SK-N-SH (cell line): ENCODE measurements around the gene HLF. TPM values are rescaled to one million over a fixed set of nuclear protein-coding genes. Genes with fewer than 3 reads are reported as not detected.

Experiments
- CTCF ChIA-PET: fragments of 300-600, 350-600 bp; formaldehyde crosslinking; extraction: SDS; loops from one replicate; lab custom pipeline; 2021; lab: Yijun Ruan, JAX
- POLR2A ChIA-PET: fragments of 350-600 bp; sonication (Branson Sonifier 250); formaldehyde crosslinking; extraction: SDS; loops from one replicate; lab custom pipeline; 2020; ENCODE audit warnings: antibody characterized with exemption, inconsistent platforms; lab: Yijun Ruan, JAX
- DNase-seq: peaks from one replicate; pipeline ENCODE4 v3.0.0; 2012
- H2AFZ ChIP-seq: fragments of 200-600 bp; sonication (generic); 2 replicates; pipeline ENCODE4 v1.8.1; 2016; ENCODE audit warnings: antibody characterized with exemption, mild to moderate bottlenecking, low read depth
- H3F3A ChIP-seq: fragments of 200-600 bp; sonication (generic); replicated peaks from 2 replicates; pipeline ENCODE3; 2016; ENCODE audit warnings: antibody characterized with exemption, mild to moderate bottlenecking; ENCODE audit not compliant: insufficient read depth
- H3K27ac ChIP-seq, 2 experiments: fragments of 200-500 bp in 1 of 2; fragments of 200-600 bp in 1 of 2; sonication (Bioruptor generic) in 1 of 2; sonication (generic), shearing (Covaris generic) in 1 of 2; 2 replicates each; pipeline versions ENCODE4 v1.5.1 to v1.6.1; 2014 to 2016; ENCODE audit warnings: low read depth in 2 of 2, inconsistent platforms in 1 of 2, low read length in 1 of 2, mild to moderate bottlenecking in 1 of 2, mixed read lengths in 1 of 2
- H3K27me3 ChIP-seq: fragments of 200-600 bp; sonication (generic), shearing (Covaris generic); 2 replicates; pipeline ENCODE4 v1.6.1; 2016; ENCODE audit warnings: mixed run types; ENCODE audit not compliant: insufficient read depth
- H3K36me3 ChIP-seq, 2 experiments: fragments of 200-500 bp in 1 of 2; fragments of 200-600 bp in 1 of 2; sonication (Bioruptor generic) in 1 of 2; sonication (generic) in 1 of 2; replicated peaks in 1 of 2; 2 replicates each; pipeline versions ENCODE3 to v1.5.1; 2014 to 2016; ENCODE audit warnings: low read length in 1 of 2, mild to moderate bottlenecking in 1 of 2; ENCODE audit not compliant: insufficient read depth in 2 of 2, control insufficient read depth in 1 of 2
- H3K4me1 ChIP-seq, 2 experiments: fragments of 200-500 bp in 1 of 2; fragments of 200-600 bp in 1 of 2; sonication (Bioruptor generic) in 1 of 2; sonication (generic), shearing (Covaris generic) in 1 of 2; 2 replicates each; pipeline versions ENCODE4 v1.5.1 to v1.6.1; 2014 to 2016; ENCODE audit warnings: low read depth in 1 of 2, low read length in 1 of 2, mixed run types in 1 of 2; ENCODE audit not compliant: insufficient read depth in 2 of 2, control insufficient read depth in 1 of 2
- H3K4me2 ChIP-seq: fragments of 200-600 bp; sonication (generic), shearing (Covaris generic); 2 replicates; pipeline ENCODE4 v1.6.1; 2017; ENCODE audit warnings: mixed run types
- H3K4me3 ChIP-seq, 2 experiments: fragments of 200-500 bp in 1 of 2; fragments of 200-600 bp in 1 of 2; sonication (Bioruptor generic) in 1 of 2; sonication (generic), shearing (Covaris generic) in 1 of 2; 2 replicates each; pipeline versions ENCODE4 v1.5.1 to v1.8.1; 2014 to 2016; ENCODE audit warnings: low read depth in 2 of 2, inconsistent platforms in 1 of 2, low read length in 1 of 2, mild to moderate bottlenecking in 1 of 2, mixed read lengths in 1 of 2, moderate library complexity in 1 of 2
- H3K79me2 ChIP-seq: fragments of 200-600 bp; sonication (generic); 2 replicates; pipeline ENCODE4 v1.8.1; 2017; ENCODE audit warnings: mild to moderate bottlenecking; ENCODE audit not compliant: insufficient read depth
- H3K9ac ChIP-seq: fragments of 200-600 bp; sonication (generic); 2 replicates; pipeline ENCODE4 v1.6.1; 2017; ENCODE audit warnings: mixed run types
- H3K9me2 ChIP-seq: fragments of 200-600 bp; sonication (generic); 2 replicates; pipeline ENCODE4 v1.6.1; 2017; ENCODE audit warnings: mixed run types
- H3K9me3 ChIP-seq: fragments of 200-600 bp; sonication (generic); 2 replicates; pipeline ENCODE4 v1.6.1; 2017; ENCODE audit warnings: mixed run types, mild to moderate bottlenecking, moderate library complexity
- H4K20me1 ChIP-seq: fragments of 200-600 bp; sonication (generic); 2 replicates; pipeline ENCODE4 v1.6.1; 2017; ENCODE audit warnings: mild to moderate bottlenecking, mixed run types; ENCODE audit not compliant: insufficient read depth
- EP300 ChIP-seq, 2 experiments: IDR thresholded peaks; 2 replicates each; pipeline versions ENCODE4 v1.4.0 to v1.6.1; 2012; ENCODE audit warnings: borderline replicate concordance in 1 of 2, low read depth in 1 of 2, low read length in 1 of 2
- EZH2phosphoT487 ChIP-seq: fragments of 200-600 bp; sonication (generic); IDR thresholded peaks from 2 replicates; pipeline ENCODE4 v1.6.1; 2017; ENCODE audit warnings: low read depth, mixed run types, mild to moderate bottlenecking, antibody characterized with exemption, moderate library complexity, borderline replicate concordance
- FOXJ3 ChIP-seq: sonication (generic); formaldehyde crosslinking; IDR thresholded peaks from 2 replicates; pipeline ENCODE4 v1.5.1; 2020; ENCODE audit warnings: mild to moderate bottlenecking, missing genetic modification reagents
- GATA2 ChIP-seq: sonication (generic); formaldehyde crosslinking; IDR thresholded peaks from 2 replicates; pipeline ENCODE4 v1.5.0; 2020; ENCODE audit warnings: mild to moderate bottlenecking, missing genetic modification reagents
- MXI1 ChIP-seq: IDR thresholded peaks from 2 replicates; pipeline ENCODE4 v1.6.1; 2012; ENCODE audit warnings: mild to moderate bottlenecking, low read depth, low read length, improper control_type of control experiment
- SMC3 ChIP-seq: IDR thresholded peaks from 2 replicates; pipeline ENCODE4 v1.6.1; 2012; ENCODE audit warnings: low read depth, low read length, improper control_type of control experiment
- TCF12 ChIP-seq: IDR thresholded peaks from 2 replicates; pipeline ENCODE4 v1.4.0; 2012
- WGBS: methylation state at CpG from one replicate; pipeline ENCODE4 v1.1.6; 2017; ENCODE audit warnings: low lambda C conversion rate; 5-methylcytosine and 5-hydroxymethylcytosine counted together
- polyA plus RNA-seq, 3 experiments: library from polyadenylated mRNA; depleted of rRNA; stranded (reverse); fragments of >200 nt; gene quantifications; 2 replicates each; pipeline ENCODE4 v1.2.3, GENCODE V29; 2012
- TF ChIP-seq, protein P1 (sequence below): IDR thresholded peaks from 2 replicates; pipeline ENCODE4 v1.4.0; 2012; ENCODE audit warnings: low read depth, borderline replicate concordance
- TF ChIP-seq, protein P2 (sequence below): fragments of 150-350 bp; IDR thresholded peaks from 2 replicates; pipeline ENCODE4 v1.6.1; 2017; ENCODE audit warnings: antibody characterized with exemption, low read length, low read depth, borderline replicate concordance
- TF ChIP-seq, protein P3 (sequence below): IDR thresholded peaks from 2 replicates; pipeline ENCODE4 v1.6.1; 2012; ENCODE audit warnings: mild to moderate bottlenecking, low read depth, low read length, moderate library complexity

HLF gene
- polyA plus RNA-seq, 1 of the 3 experiments (the other 2 are of a cell fraction): 0.03 TPM

DNA sequence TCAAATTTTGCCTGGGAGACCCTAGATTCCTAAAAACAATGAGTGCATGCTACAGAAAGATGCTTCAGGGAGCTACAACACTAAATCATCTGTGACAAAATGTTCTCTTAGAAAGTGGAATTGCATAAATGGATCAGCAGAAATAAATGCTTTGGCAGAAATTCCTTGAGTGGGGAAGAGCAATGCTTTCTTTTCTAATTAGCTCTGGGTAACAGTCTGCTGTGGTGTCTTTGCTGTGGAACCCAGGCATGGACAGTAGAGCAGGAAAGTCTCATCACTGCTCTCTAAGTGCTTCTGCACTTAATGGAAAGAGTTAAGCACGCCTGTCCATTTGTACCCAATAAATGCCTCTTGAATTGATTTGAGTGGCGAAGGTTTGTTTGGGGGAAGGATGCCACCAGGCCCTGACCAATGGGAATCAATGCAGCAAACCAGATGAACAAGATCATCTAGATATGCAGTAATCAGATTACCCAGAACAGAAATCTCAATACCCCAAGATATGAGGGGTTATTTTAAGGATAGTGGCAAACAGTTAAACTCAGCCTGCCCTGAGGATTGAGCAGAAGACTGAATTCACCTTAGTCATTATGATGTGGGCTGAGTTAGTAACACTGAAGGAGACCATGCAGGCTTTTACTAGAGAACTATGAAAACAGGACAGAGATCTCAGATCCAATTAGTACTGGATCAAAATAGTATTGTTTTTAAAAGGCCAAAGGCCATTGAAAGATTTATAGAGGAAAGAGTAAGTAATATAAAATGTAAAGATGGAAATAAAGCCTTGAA is 13.6 kb downstream of the HLF start:
- CTCF ChIA-PET: interaction anchor here (2.5 kb wide), 1 partner anchor 70 kb away, joined by 9 read pairs; no protein-coding TSS in a partner anchor
- no peaks in the 10 kb centered on the region for H3F3A ChIP-seq
- 63% methylated on average over 2 of the region's 2 CpGs for WGBS
- H3K9me3 ChIP-seq: no peaks in the 10 kb centered on the region
- H3K4me2 ChIP-seq: no peak overlapping the region
- no peaks in the 10 kb centered on the region for H4K20me1 ChIP-seq
- H3K36me3 ChIP-seq: no peaks in the 10 kb centered on the region
- H3K9ac ChIP-seq: no peak overlapping the region
- DNase-seq: peak; percentile 54
- POLR2A ChIA-PET: no interaction called here
- H3K9me2 ChIP-seq: no peaks in the 10 kb centered on the region
- no peaks in the 10 kb centered on the region for H3K79me2 ChIP-seq
- H3K27ac ChIP-seq: no peak overlapping the region
- H3K4me3 ChIP-seq: no peak overlapping the region
- 0 out of 4 replicates have a peak, but pooled peaks of 1 of the 2 experiments have one; percentile 8 for TF ChIP-seq EP300 (IDR thresholded peaks at IDR 0.05; ENCODE audit: borderline replicate concordance in 1 of 2, low read depth in 1 of 2, low read length in 1 of 2)
- peak; percentile 49; the same call in 1 of the 2 replicates for TF ChIP-seq GATA2 (CRISPR knock-in tag)
- TF ChIP-seq, protein P1, sequence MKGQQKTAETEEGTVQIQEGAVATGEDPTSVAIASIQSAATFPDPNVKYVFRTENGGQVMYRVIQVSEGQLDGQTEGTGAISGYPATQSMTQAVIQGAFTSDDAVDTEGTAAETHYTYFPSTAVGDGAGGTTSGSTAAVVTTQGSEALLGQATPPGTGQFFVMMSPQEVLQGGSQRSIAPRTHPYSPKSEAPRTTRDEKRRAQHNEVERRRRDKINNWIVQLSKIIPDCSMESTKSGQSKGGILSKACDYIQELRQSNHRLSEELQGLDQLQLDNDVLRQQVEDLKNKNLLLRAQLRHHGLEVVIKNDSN: no peak
- TF ChIP-seq, protein P2, sequence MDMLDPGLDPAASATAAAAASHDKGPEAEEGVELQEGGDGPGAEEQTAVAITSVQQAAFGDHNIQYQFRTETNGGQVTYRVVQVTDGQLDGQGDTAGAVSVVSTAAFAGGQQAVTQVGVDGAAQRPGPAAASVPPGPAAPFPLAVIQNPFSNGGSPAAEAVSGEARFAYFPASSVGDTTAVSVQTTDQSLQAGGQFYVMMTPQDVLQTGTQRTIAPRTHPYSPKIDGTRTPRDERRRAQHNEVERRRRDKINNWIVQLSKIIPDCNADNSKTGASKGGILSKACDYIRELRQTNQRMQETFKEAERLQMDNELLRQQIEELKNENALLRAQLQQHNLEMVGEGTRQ: no peak
- H3K4me1 ChIP-seq: peaks cover 7 to 22% of the 10 kb centered on the region in 2 experiments; a peak in 3 of 4 replicates
- no peaks in the 10 kb centered on the region for H3K27me3 ChIP-seq
- no peak overlapping the region for H2AFZ ChIP-seq

DNA sequence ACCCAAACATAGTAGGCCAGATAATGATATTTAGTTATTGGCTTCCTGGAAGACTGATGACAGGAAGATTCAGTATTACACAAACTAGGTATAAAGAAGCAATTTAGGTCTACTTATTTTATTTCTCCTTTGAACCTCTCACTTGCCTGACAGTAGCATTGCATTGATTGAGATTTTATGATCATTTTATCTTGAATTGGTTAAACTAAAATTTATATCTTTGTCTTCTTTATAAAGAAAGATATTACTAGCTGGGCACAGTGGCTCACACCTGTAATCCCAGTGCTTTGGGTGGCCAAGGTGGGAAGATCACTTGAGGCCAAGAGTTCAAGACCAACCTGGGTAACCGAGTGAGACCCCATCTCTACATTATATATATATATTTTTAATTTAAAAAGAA is 14.4 kb downstream of the HLF start:
- H3F3A ChIP-seq: no peaks in the 10 kb centered on the region
- no peaks in the 10 kb centered on the region for H3K36me3 ChIP-seq
- CTCF ChIA-PET: interaction anchor here (2.5 kb wide), 1 partner anchor 69 kb away, joined by 9 read pairs; no protein-coding TSS in a partner anchor
- DNase-seq: no peak
- H3K27me3 ChIP-seq: no peaks in the 10 kb centered on the region
- POLR2A ChIA-PET: no interaction called here
- TF ChIP-seq FOXJ3 (CRISPR knock-in tag) (no peak), EZH2phosphoT487 (no peak), EP300 (IDR thresholded peaks at IDR 0.05; ENCODE audit: borderline replicate concordance in 1 of 2, low read depth in 1 of 2, low read length in 1 of 2) (no peak), GATA2 (CRISPR knock-in tag) (no peak), TCF12 (no peak), SMC3 (no peak), MXI1 (no peak)
- TF ChIP-seq, protein P1: no peak
- TF ChIP-seq, protein P3, sequence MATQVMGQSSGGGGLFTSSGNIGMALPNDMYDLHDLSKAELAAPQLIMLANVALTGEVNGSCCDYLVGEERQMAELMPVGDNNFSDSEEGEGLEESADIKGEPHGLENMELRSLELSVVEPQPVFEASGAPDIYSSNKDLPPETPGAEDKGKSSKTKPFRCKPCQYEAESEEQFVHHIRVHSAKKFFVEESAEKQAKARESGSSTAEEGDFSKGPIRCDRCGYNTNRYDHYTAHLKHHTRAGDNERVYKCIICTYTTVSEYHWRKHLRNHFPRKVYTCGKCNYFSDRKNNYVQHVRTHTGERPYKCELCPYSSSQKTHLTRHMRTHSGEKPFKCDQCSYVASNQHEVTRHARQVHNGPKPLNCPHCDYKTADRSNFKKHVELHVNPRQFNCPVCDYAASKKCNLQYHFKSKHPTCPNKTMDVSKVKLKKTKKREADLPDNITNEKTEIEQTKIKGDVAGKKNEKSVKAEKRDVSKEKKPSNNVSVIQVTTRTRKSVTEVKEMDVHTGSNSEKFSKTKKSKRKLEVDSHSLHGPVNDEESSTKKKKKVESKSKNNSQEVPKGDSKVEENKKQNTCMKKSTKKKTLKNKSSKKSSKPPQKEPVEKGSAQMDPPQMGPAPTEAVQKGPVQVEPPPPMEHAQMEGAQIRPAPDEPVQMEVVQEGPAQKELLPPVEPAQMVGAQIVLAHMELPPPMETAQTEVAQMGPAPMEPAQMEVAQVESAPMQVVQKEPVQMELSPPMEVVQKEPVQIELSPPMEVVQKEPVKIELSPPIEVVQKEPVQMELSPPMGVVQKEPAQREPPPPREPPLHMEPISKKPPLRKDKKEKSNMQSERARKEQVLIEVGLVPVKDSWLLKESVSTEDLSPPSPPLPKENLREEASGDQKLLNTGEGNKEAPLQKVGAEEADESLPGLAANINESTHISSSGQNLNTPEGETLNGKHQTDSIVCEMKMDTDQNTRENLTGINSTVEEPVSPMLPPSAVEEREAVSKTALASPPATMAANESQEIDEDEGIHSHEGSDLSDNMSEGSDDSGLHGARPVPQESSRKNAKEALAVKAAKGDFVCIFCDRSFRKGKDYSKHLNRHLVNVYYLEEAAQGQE: no peak
- TF ChIP-seq, all 33 proteins: peak for 0
- no peak overlapping the region for H3K4me2 ChIP-seq
- no peaks in the 10 kb centered on the region for H3K9me3 ChIP-seq
- peaks cover 0 to 13% of the 10 kb centered on the region in 2 experiments; a peak in 2 of 4 replicates for H3K4me1 ChIP-seq
- no peak overlapping the region for H2AFZ ChIP-seq
- H3K9ac ChIP-seq: no peak overlapping the region
- H3K79me2 ChIP-seq: no peaks in the 10 kb centered on the region
- no peaks in the 10 kb centered on the region for H3K9me2 ChIP-seq
- no peaks in the 10 kb centered on the region for H4K20me1 ChIP-seq
- H3K27ac ChIP-seq: no peak overlapping the region
- 53% methylated on average over 1 of the region's 1 CpG for WGBS
- H3K4me3 ChIP-seq: no peak overlapping the region
